K562 (cell line): ENCODE data around the gene PCYT1A. TPM values are rescaled to one million over a fixed set of nuclear protein-coding genes. Genes with fewer than 3 reads are reported as not detected.

ENCODE experiments used
- ATAC-seq: fragments of 200-7000 bp; cut with Tn5 transposase; 3 replicates; pipeline ENCODE4 v1.9.1; 2020; ENCODE audit warnings: moderate library complexity
- BruUV-seq: library from RNA; stranded (reverse); fragments of 400-500 nt; replicated peaks from 2 replicates; lab custom pipeline; 2021; lab: Mats Ljungman, UMichigan
- CTCF ChIA-PET: fragments of 300-600 bp; formaldehyde crosslinking; extraction: SDS; loops from one replicate; lab custom pipeline; 2021; ENCODE audit warnings: low intra/inter-chr PET ratio; lab: Yijun Ruan, JAX
- POLR2A ChIA-PET: fragments of 300-600, 350-650 bp; sonication (Branson Sonifier 250); formaldehyde crosslinking; extraction: SDS; loops from one replicate; lab custom pipeline; 2021; ENCODE audit warnings: antibody characterized with exemption, inconsistent platforms; lab: Yijun Ruan, JAX
- DNase-seq, 4 experiments: peaks; one replicate each; pipeline versions ENCODE4 v3.0.0 to v3.0.0-alpha.2; 2011 to 2018; ENCODE audit warnings: low spot score in 3 of 4, mixed read lengths in 3 of 4; ENCODE audit errors: extremely low read depth in 1 of 4
- FAIRE-seq: peaks from 2 replicates; lab custom pipeline; 2011; peaks lifted over from hg19 to GRCh38; lab: Jason Lieb, UNC
- H2AFZ ChIP-seq: 2 replicates; pipeline ENCODE4 v1.6.0; 2011; ENCODE audit warnings: low read depth, low read length, control low read depth, inconsistent platforms
- H3K27ac ChIP-seq: fragments of 200-600 bp; 3 replicates; pipeline ENCODE4 v1.8.0; 2011; ENCODE audit warnings: low read depth, mild to moderate bottlenecking, control low read depth, inconsistent platforms, low read length, moderate library complexity, mixed read lengths; ENCODE audit errors: extremely low read depth
- H3K27me3 ChIP-seq, 2 experiments: fragments of 300-600 bp in 1 of 2; 2 replicates in 1 of 2; 3 replicates in 1 of 2; pipeline versions ENCODE4 v1.6.0 to v1.8.0; 2011; ENCODE audit warnings: inconsistent platforms in 2 of 2, low read length in 2 of 2, mild to moderate bottlenecking in 1 of 2, mixed read lengths in 1 of 2, moderate library complexity in 1 of 2; ENCODE audit not compliant: control insufficient read depth in 2 of 2, insufficient read depth in 2 of 2
- H3K36me3 ChIP-seq: fragments of 300-600 bp; 3 replicates; pipeline ENCODE4 v1.8.0; 2011; ENCODE audit warnings: mild to moderate bottlenecking, low read length, inconsistent platforms; ENCODE audit not compliant: control insufficient read depth, insufficient read depth
- H3K4me1 ChIP-seq, 2 experiments: fragments of 200-600 bp in 1 of 2; replicated peaks in 1 of 2; 2 replicates in 1 of 2; 3 replicates in 1 of 2; pipeline versions ENCODE4 v1.5.1 to v1.8.0; 2011; ENCODE audit warnings: inconsistent platforms in 2 of 2, low read length in 2 of 2, mild to moderate bottlenecking in 1 of 2, mixed read lengths in 1 of 2, moderate library complexity in 1 of 2; ENCODE audit not compliant: control insufficient read depth in 2 of 2, insufficient read depth in 2 of 2
- H3K4me2 ChIP-seq: 2 replicates; pipeline ENCODE4 v1.6.1; 2011; ENCODE audit warnings: low read length, control low read depth, inconsistent platforms, mixed read lengths; ENCODE audit not compliant: insufficient read depth
- H3K4me3 ChIP-seq: fragments of 200-600 bp; sonication (generic), shearing (Covaris generic); 2 replicates; pipeline ENCODE4 v1.5.1; 2016; ENCODE audit warnings: control low read depth, inconsistent platforms
- H3K79me2 ChIP-seq: fragments of 200-600 bp; 3 replicates; pipeline ENCODE4 v1.8.0; 2011; ENCODE audit warnings: low read length, inconsistent platforms; ENCODE audit not compliant: control insufficient read depth, insufficient read depth
- H3K9ac ChIP-seq, 2 experiments: 2 replicates each; pipeline versions ENCODE4 v1.6.0 to v1.6.1; 2011; ENCODE audit warnings: low read depth in 2 of 2, low read length in 2 of 2, control low read depth in 1 of 2, inconsistent platforms in 1 of 2, mild to moderate bottlenecking in 1 of 2, mixed read lengths in 1 of 2; ENCODE audit not compliant: insufficient read depth in 1 of 2
- H3K9me1 ChIP-seq: one replicate; pipeline ENCODE4 v1.6.0; 2011; ENCODE audit warnings: inconsistent platforms, mild to moderate bottlenecking, low read length, moderate library complexity; ENCODE audit not compliant: control insufficient read depth, insufficient read depth
- H3K9me3 ChIP-seq: replicated peaks from 2 replicates; pipeline ENCODE4 v1.5.1; 2011; ENCODE audit warnings: low read depth, low read length, inconsistent platforms; ENCODE audit not compliant: control insufficient read depth, insufficient read depth
- H4K20me1 ChIP-seq: replicated peaks from 2 replicates; pipeline ENCODE4 v1.6.1; 2011; ENCODE audit warnings: low read length, inconsistent platforms, mixed read lengths; ENCODE audit not compliant: control insufficient read depth, insufficient read depth
- ASH1L ChIP-seq: fragments of 450-650 bp; IDR thresholded peaks from 2 replicates; pipeline ENCODE4 v1.6.1; 2018; ENCODE audit warnings: borderline replicate concordance, mild to moderate bottlenecking, low read depth; ENCODE audit not compliant: partially characterized antibody
- BMI1 ChIP-seq: fragments of 150-350 bp; IDR thresholded peaks from 2 replicates; pipeline ENCODE4 v1.6.1; 2014; ENCODE audit warnings: low read length
- CBX3 ChIP-seq, 2 experiments: IDR thresholded peaks; 1 replicate in 1 of 2; 2 replicates in 1 of 2; pipeline ENCODE4 v1.6.1; 2012; ENCODE audit warnings: inconsistent platforms in 2 of 2, low read length in 2 of 2, borderline replicate concordance in 1 of 2, control low read depth in 1 of 2
- CHD4 ChIP-seq: fragments of 200-600 bp; sonication (generic); IDR thresholded peaks from 3 replicates; pipeline ENCODE4 v1.6.1; 2012; ENCODE audit warnings: low read depth, mild to moderate bottlenecking, mixed read lengths, low read length, inconsistent platforms; ENCODE audit not compliant: insufficient read depth, insufficient replicate concordance, poor library complexity, severe bottlenecking
- KHSRP ChIP-seq: fragments of 450-650 bp; IDR thresholded peaks from 2 replicates; pipeline ENCODE4 v1.6.1; 2017
- MBD2 ChIP-seq: sonication (generic); IDR thresholded peaks from 2 replicates; pipeline ENCODE4 v1.6.1; 2016; ENCODE audit warnings: low read depth, borderline replicate concordance
- MXI1 ChIP-seq: IDR thresholded peaks from 2 replicates; pipeline ENCODE4 v1.6.1; 2011; ENCODE audit warnings: low read depth, mild to moderate bottlenecking, improper control_type of control experiment, low read length
- SIN3A ChIP-seq, 2 experiments: fragments of 150-350 bp in 1 of 2; IDR thresholded peaks; 2 replicates each; pipeline ENCODE4 v1.6.1; 2011 to 2016; ENCODE audit warnings: borderline replicate concordance in 2 of 2, low read depth in 2 of 2, low read length in 2 of 2, mild to moderate bottlenecking in 2 of 2, moderate library complexity in 2 of 2; ENCODE audit not compliant: control insufficient read depth in 1 of 2
- TAF7 ChIP-seq: fragments of 450-650 bp; IDR thresholded peaks from 2 replicates; pipeline ENCODE4 v1.6.1; 2016; ENCODE audit warnings: missing genetic modification characterization, missing compliant biosample characterization
- ZNF124 ChIP-seq: sonication (generic); formaldehyde crosslinking; IDR thresholded peaks from 2 replicates; pipeline ENCODE4 v1.8.1; 2022; ENCODE audit warnings: missing genetic modification reagents
- ZNF347 ChIP-seq: fragments of 450-650 bp; formaldehyde crosslinking; IDR thresholded peaks from 2 replicates; pipeline ENCODE4 v1.4.0; 2020; ENCODE audit warnings: low read depth, mild to moderate bottlenecking, moderate library complexity
- ZNF408 ChIP-seq: fragments of 250-450 bp; sonication (Bioruptor Pico); IDR thresholded peaks from 2 replicates; pipeline ENCODE4 v1.4.0; 2020; ENCODE audit warnings: low read depth, mild to moderate bottlenecking, moderate library complexity
- WGBS: fragments of 100-300 bp; shearing (Covaris generic); methylation state at CpG from one replicate; pipeline ENCODE4 v1.1.6; 2016; ENCODE audit warnings: low coverage, mixed read lengths; ENCODE audit not compliant: insufficient coverage; ENCODE audit errors: missing lambda C conversion rate; 5-methylcytosine and 5-hydroxymethylcytosine counted together
- in situ Hi-C: fragments of 300-500 bp; cut with MboI; formaldehyde crosslinking; loops from 4 replicates; pipeline ENCODE4 v1.15.0; 2018; ENCODE audit warnings: inconsistent platforms, mixed read lengths
- intact Hi-C: fragments of 100-400 bp; cut with micrococcal nuclease; formaldehyde crosslinking; loops from 2 replicates; pipeline ENCODE4 v1.14.2; 2022
- polyA plus RNA-seq, 8 experiments: library from polyadenylated mRNA; depleted of rRNA in 4 of 8; stranded (reverse) in 5 of 8; unstranded in 3 of 8; fragments of >200 nt; fragmentation: Nextera tagmentation in 2 of 8; fragmentation: Illumina TruSeq in 1 of 8; extraction: Ambion mirVana in 2 of 8; extraction: Trizol in 1 of 8; gene quantifications; 2 replicates each; pipeline versions ENCODE4 v1.2.1 to v1.2.3, GENCODE V29; 2011 to 2014; ENCODE audit warnings: inconsistent platforms in 1 of 8, missing spikeins in 1 of 8
- total RNA-seq, 7 experiments: library from RNA; depleted of rRNA in 6 of 7; stranded (reverse); fragments of >200 nt in 6 of 7; fragmentation: Illumina TruSeq in 2 of 7; extraction: Trizol in 2 of 7; gene quantifications; 2 replicates each; pipeline versions ENCODE4 v1.2.1 to v1.2.3, GENCODE V29; 2011 to 2021; ENCODE audit warnings: low replicate concordance in 1 of 7
- TF ChIP-seq, protein P1 (sequence below): sonication (generic); formaldehyde crosslinking; IDR thresholded peaks from 2 replicates; pipeline ENCODE4 v1.4.0; 2020; ENCODE audit warnings: mild to moderate bottlenecking, missing genetic modification reagents
- TF ChIP-seq, protein P2 (sequence below): sonication (generic); formaldehyde crosslinking; IDR thresholded peaks from 2 replicates; pipeline ENCODE4 v1.8.1; 2023; ENCODE audit warnings: mild to moderate bottlenecking, missing genetic modification reagents

The PCYT1A gene
- total and polyA plus RNA-seq, 9 of the 15 experiments (the other 6 are each of a cell fraction or from before 2014, with no cell fraction given): 13.4 to 62.8 (median 49.4) TPM

DNA sequence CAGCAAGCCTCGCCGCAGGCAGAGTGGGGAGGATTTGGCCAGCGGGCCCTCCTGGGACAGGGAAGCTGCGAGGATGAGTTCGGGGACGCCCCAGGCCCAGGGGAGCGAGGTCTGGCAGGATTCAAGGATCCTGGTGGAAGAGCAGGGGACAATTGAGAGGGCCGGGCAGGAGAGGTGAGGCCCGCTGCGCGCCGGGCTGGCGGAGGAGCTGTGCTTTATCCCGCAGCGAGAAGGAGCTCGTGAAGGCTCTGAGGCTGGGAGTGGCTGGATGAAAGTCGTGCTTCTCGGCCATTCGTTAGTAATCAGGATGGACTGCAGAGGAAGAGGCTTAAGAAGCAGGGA is 67.6 kb downstream of the PCYT1A start:
- intact Hi-C loops: no loop called here
- BruUV-seq: no TSS peak
- H3K4me2 ChIP-seq: no peak overlapping the region
- no peak for TF ChIP-seq ZNF124 (CRISPR knock-in tag)
- no peak for TF ChIP-seq ZNF347
- TF ChIP-seq, protein P1, sequence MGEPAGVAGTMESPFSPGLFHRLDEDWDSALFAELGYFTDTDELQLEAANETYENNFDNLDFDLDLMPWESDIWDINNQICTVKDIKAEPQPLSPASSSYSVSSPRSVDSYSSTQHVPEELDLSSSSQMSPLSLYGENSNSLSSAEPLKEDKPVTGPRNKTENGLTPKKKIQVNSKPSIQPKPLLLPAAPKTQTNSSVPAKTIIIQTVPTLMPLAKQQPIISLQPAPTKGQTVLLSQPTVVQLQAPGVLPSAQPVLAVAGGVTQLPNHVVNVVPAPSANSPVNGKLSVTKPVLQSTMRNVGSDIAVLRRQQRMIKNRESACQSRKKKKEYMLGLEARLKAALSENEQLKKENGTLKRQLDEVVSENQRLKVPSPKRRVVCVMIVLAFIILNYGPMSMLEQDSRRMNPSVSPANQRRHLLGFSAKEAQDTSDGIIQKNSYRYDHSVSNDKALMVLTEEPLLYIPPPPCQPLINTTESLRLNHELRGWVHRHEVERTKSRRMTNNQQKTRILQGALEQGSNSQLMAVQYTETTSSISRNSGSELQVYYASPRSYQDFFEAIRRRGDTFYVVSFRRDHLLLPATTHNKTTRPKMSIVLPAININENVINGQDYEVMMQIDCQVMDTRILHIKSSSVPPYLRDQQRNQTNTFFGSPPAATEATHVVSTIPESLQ (CRISPR knock-in tag): no peak
- no peak for TF ChIP-seq CBX3 (IDR thresholded peaks at IDR 0.05; ENCODE audit: borderline replicate concordance in 1 of 2, low read length in 2 of 2)
- no peak for TF ChIP-seq KHSRP
- TF ChIP-seq, protein P2, sequence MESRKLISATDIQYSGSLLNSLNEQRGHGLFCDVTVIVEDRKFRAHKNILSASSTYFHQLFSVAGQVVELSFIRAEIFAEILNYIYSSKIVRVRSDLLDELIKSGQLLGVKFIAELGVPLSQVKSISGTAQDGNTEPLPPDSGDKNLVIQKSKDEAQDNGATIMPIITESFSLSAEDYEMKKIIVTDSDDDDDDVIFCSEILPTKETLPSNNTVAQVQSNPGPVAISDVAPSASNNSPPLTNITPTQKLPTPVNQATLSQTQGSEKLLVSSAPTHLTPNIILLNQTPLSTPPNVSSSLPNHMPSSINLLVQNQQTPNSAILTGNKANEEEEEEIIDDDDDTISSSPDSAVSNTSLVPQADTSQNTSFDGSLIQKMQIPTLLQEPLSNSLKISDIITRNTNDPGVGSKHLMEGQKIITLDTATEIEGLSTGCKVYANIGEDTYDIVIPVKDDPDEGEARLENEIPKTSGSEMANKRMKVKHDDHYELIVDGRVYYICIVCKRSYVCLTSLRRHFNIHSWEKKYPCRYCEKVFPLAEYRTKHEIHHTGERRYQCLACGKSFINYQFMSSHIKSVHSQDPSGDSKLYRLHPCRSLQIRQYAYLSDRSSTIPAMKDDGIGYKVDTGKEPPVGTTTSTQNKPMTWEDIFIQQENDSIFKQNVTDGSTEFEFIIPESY (CRISPR knock-in tag): no peak
- TF ChIP-seq TAF7 (tag): no peak
- TF ChIP-seq ASH1L: no peak
- TF ChIP-seq CHD4: no peak
- no peak for TF ChIP-seq SIN3A (IDR thresholded peaks at IDR 0.05; ENCODE audit: borderline replicate concordance in 2 of 2, control insufficient read depth in 1 of 2, low read depth in 2 of 2, low read length in 2 of 2)
- TF ChIP-seq MXI1: no peak
- no peak for TF ChIP-seq BMI1
- no peak for TF ChIP-seq MBD2
- TF ChIP-seq ZNF408 (CRISPR knock-in tag): no peak

More for the DNA sequence above, 67.6 kb downstream of the PCYT1A start:
- DNase-seq (no peak), FAIRE-seq (no peak), ATAC-seq (no peak)
- Histone ChIP-seq H3K79me2 (no peaks in the 10 kb centered on the region), H3K36me3 (no peaks in the 10 kb centered on the region), H3K9me3 (no peaks in the 10 kb centered on the region), H4K20me1 (no peaks in the 10 kb centered on the region), H3K27me3 (no peaks in the 10 kb centered on the region), H3K4me1 (peaks cover 6 to 27% of the 10 kb centered on the region in 2 experiments; a peak in 4 of 5 replicates), H3K27ac (no peak overlapping the region), H2AFZ (0 out of 2 replicates have a peak overlapping the region, but pooled peaks have one; percentile 40), H3K4me3 (no peak overlapping the region), H3K9ac (peak overlapping the region in 1 of 2 experiments; percentile 62; a peak in 1 of 4 replicates), H3K9me1 (no peaks in the 10 kb centered on the region)
- in situ Hi-C loops: loop anchor here (25.0 kb wide), 1 partner anchor 508 kb away; the partner anchor contains the start of gene MUC20
- CTCF ChIA-PET: no interaction called here
- WGBS: 78% methylated on average over 19 of the region's 19 CpGs
- POLR2A ChIA-PET: no interaction called here
